IPS-20b (cell line): ENCODE results near the gene NDST1.

Experiments used
- H3K27ac ChIP-seq: one replicate; pipeline ENCODE4 v1.5.1; 2013; ENCODE audit warnings: low read length
- H3K27me3 ChIP-seq: 2 replicates; pipeline ENCODE4 v1.6.1; 2013; ENCODE audit warnings: mild to moderate bottlenecking, low read length, inconsistent platforms; ENCODE audit not compliant: insufficient read depth
- H3K36me3 ChIP-seq: 2 replicates; pipeline ENCODE4 v1.6.1; 2013; ENCODE audit warnings: low read depth, mild to moderate bottlenecking, inconsistent platforms, low read length, moderate library complexity; ENCODE audit not compliant: insufficient read depth
- H3K4me1 ChIP-seq: 2 replicates; pipeline ENCODE4 v1.6.1; 2013; ENCODE audit warnings: mild to moderate bottlenecking, control low read depth, inconsistent platforms, low read length, moderate library complexity; ENCODE audit not compliant: insufficient read depth
- H3K4me3 ChIP-seq: 2 replicates; pipeline ENCODE4 v1.5.1; 2013; ENCODE audit warnings: mild to moderate bottlenecking, low read length, inconsistent platforms
- H3K9ac ChIP-seq: 2 replicates; pipeline ENCODE4 v1.6.1; 2013; ENCODE audit warnings: low read depth, mild to moderate bottlenecking, inconsistent platforms, low read length, moderate library complexity
- H3K9me3 ChIP-seq: 2 replicates; pipeline ENCODE4 v1.6.1; 2013; ENCODE audit warnings: mild to moderate bottlenecking, low read depth, low read length, inconsistent platforms; ENCODE audit not compliant: insufficient read depth

The NDST1 gene

GRCh38 chr5:150568663-150569062 lies 60.7 kb downstream of the NDST1 start:
- Histone ChIP-seq H3K4me1 (no peaks in the 10 kb centered on the region), H3K4me3 (no peak overlapping the region), H3K27me3 (no peaks in the 10 kb centered on the region), H3K27ac (no peak overlapping the region), H3K9me3 (no peaks in the 10 kb centered on the region), H3K36me3 (no peaks in the 10 kb centered on the region), H3K9ac (no peak overlapping the region)

- no peaks in the 10 kb centered on the region for H3K9me3 ChIP-seq
- no peak overlapping the region for H3K27ac ChIP-seq
- H3K36me3 ChIP-seq: no peaks in the 10 kb centered on the region
- H3K4me1 ChIP-seq: no peaks in the 10 kb centered on the region
- H3K9ac ChIP-seq: no peak overlapping the region
- H3K27me3 ChIP-seq: no peaks in the 10 kb centered on the region
- no peak overlapping the region for H3K4me3 ChIP-seq
These were observed 62.4 kb downstream of the NDST1 start for GRCh38 chr5:150570333-150570732.

GRCh38 chr5:150571836-150572235 lies 63.9 kb downstream of the NDST1 start:
- Histone ChIP-seq H3K27ac (no peak overlapping the region), H3K36me3 (no peaks in the 10 kb centered on the region), H3K9me3 (no peaks in the 10 kb centered on the region), H3K9ac (no peak overlapping the region), H3K4me3 (no peak overlapping the region), H3K27me3 (no peaks in the 10 kb centered on the region), H3K4me1 (no peaks in the 10 kb centered on the region)

- H3K4me3 ChIP-seq: no peak overlapping the region
- H3K27ac ChIP-seq: no peak overlapping the region
- no peaks in the 10 kb centered on the region; the same call in 1 of the 2 replicates for H3K4me1 ChIP-seq
- no peaks in the 10 kb centered on the region for H3K9me3 ChIP-seq
- H3K27me3 ChIP-seq: no peaks in the 10 kb centered on the region
- H3K36me3 ChIP-seq: no peaks in the 10 kb centered on the region
- H3K9ac ChIP-seq: no peak overlapping the region
These were observed 65.3 kb downstream of the NDST1 start for GRCh38 chr5:150573216-150573615.

- Histone ChIP-seq H3K27ac (no peak overlapping the region), H3K4me3 (no peak overlapping the region)
These were observed 66.2 kb downstream of the NDST1 start for GRCh38 chr5:150573867-150574817.

GRCh38 chr5:150574818-150575547 lies 67.1 kb downstream of the NDST1 start:
- Histone ChIP-seq H3K4me1 (no peaks in the 10 kb centered on the region; the same call in 1 of the 2 replicates), H3K4me3 (no peak overlapping the region), H3K36me3 (no peaks in the 10 kb centered on the region), H3K9me3 (no peaks in the 10 kb centered on the region), H3K27ac (no peak overlapping the region), H3K9ac (no peak overlapping the region), H3K27me3 (no peaks in the 10 kb centered on the region)

More at GRCh38 chr5:150573867-150574817, 66.2 kb downstream of the NDST1 start:
- Histone ChIP-seq H3K4me1 (no peaks in the 10 kb centered on the region; the same call in 1 of the 2 replicates), H3K27me3 (no peaks in the 10 kb centered on the region), H3K9ac (no peak overlapping the region), H3K36me3 (no peaks in the 10 kb centered on the region), H3K9me3 (no peaks in the 10 kb centered on the region)

GRCh38 chr5:150575745-150576448 lies 68.0 kb downstream of the NDST1 start:
- Histone ChIP-seq H3K4me1 (no peaks in the 10 kb centered on the region; the same call in 1 of the 2 replicates), H3K36me3 (no peaks in the 10 kb centered on the region), H3K9me3 (no peaks in the 10 kb centered on the region), H3K27ac (no peak overlapping the region), H3K27me3 (no peaks in the 10 kb centered on the region), H3K9ac (no peak overlapping the region), H3K4me3 (no peak overlapping the region)

DNA sequence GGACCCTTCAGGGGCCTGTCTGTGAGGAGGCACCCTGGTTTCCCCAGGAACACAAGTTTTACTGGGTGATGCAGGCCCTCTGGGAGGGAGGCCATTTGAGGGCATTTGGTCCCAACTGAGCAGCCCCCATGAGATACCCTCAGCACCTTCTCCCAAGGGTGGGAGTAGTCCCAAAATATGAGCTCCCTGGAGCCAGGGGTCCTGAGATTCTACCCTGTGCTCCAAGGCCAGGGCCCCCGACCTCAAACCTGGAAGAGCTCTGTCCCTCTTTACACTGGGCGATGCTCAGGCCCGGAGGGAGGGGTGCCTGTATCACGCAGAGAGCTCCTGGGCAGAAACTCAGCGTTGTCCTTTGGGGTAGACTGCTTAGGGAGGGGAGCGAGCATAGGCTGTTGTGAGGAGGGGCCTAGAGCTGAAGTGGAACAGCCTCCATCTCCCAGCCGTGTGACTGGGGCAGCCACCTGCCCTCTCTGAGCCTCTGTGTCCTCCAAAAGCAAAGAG lies 68.6 kb downstream of the NDST1 start:
- H3K9me3 ChIP-seq: no peaks in the 10 kb centered on the region
- H3K4me3 ChIP-seq: no peak overlapping the region
- no peak overlapping the region for H3K27ac ChIP-seq
- no peaks in the 10 kb centered on the region for H3K27me3 ChIP-seq
- no peak overlapping the region for H3K9ac ChIP-seq
- H3K4me1 ChIP-seq: no peaks in the 10 kb centered on the region; the same call in 1 of the 2 replicates
- H3K36me3 ChIP-seq: no peaks in the 10 kb centered on the region

DNA sequence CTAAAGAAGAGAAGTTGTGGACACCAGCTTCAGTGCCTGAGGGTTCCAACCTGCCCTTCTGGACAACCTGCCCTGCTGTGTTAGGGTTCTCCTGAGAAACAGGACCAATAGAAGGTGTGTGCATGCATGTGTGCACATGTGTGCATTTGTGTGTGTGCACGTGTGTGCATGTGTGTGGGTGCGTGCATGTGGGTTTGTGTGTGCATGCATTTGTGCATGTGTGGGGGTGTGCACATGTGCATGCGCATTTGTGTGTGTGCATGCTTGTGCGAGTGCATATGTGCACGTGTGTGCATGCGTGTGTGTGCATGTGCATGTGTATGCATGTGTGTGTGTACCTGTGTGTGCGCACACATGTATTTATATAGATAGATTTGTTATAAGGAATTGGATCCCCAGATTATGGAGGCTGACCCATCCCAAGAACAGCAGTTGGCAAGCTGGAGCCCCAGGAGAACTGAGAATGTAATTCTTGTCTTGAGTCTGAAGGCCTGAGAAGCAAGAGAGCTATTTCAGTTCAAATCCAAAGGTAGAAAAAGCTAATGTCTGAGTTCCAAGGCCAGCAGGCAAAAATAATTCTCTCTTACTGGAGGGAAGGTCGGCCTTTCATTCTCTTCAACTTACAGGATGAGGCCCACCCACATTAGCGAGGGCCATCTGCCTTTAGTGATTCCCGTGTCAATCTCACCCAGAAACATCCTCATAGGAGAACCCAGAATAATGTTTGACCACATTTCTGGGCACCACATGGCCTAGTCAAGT lies 69.6 kb downstream of the NDST1 start:
- Histone ChIP-seq H3K27me3 (no peaks in the 10 kb centered on the region), H3K27ac (no peak overlapping the region), H3K4me1 (no peaks in the 10 kb centered on the region; the same call in 1 of the 2 replicates), H3K9me3 (no peaks in the 10 kb centered on the region), H3K36me3 (no peaks in the 10 kb centered on the region), H3K9ac (no peak overlapping the region), H3K4me3 (no peak overlapping the region)

DNA sequence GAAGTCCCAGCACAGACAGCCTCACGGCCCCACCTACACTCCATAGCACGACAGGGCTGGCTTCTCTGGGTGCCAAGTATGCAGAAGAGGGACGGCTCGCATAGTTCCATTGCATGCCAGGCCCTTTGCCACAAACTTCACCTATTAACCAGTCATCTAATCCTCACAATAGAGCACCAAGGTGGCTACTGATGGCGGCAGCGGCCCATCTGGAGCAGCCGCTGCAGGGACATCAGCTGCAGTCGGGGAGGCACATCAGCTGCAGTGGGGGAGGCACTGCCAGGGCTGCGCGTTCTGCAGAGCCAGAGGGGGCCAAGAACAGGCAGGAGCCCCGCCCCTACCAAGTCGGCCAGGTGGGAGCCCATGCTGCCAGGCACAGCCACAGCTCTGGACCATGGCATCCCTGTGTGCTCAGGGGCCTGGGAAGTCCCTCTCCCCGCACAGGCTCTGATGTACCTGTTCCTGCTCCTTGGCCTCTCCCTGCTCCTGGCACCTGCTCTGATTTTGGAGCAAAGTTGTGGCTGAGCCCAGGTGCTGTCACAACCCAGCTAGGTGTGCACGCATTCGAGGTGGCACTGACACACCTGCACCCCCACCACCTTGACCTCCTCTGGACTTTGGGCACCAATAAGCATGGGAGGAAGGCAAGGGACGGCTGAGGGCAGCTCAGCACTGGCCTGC lies 71.0 kb downstream of the NDST1 start:
- Histone ChIP-seq H3K4me1 (no peaks in the 10 kb centered on the region; the same call in 1 of the 2 replicates), H3K27me3 (no peaks in the 10 kb centered on the region), H3K36me3 (no peaks in the 10 kb centered on the region), H3K4me3 (no peak overlapping the region), H3K27ac (no peak overlapping the region), H3K9me3 (no peaks in the 10 kb centered on the region), H3K9ac (no peak overlapping the region)
